Tibial nerve (tissue), 4 donors: ENCODE data around the gene AVL9.
"Not testable (repeated sequence)": the region's sequence is repeated elsewhere in the genome, so short reads cannot be mapped to it uniquely, and the experiment has no call there.

Source experiments
- EP300 ChIP-seq, 2 donors: sonication (generic); formaldehyde crosslinking; IDR thresholded peaks; one replicate each; pipeline ENCODE4 v1.6.1; 2017; ENCODE audit warnings: antibody characterized with exemption in 2 of 2, mild to moderate bottlenecking in 1 of 2
- POLR2A ChIP-seq, 2 donors: fragments of 450-650 bp; IDR thresholded peaks; one replicate each; pipeline ENCODE4 v1.6.1; 2017; ENCODE audit warnings: antibody characterized with exemption in 2 of 2, mild to moderate bottlenecking in 2 of 2, moderate library complexity in 2 of 2
- TF ChIP-seq, protein P1 (sequence below), 5 experiments: fragments of 200-600 bp in 3 of 5; fragments of 450-650 bp in 2 of 5; sonication (generic) in 3 of 5; IDR thresholded peaks; one replicate each; pipeline ENCODE4 v1.5.1; 2016 to 2019; ENCODE audit warnings: antibody characterized with exemption in 5 of 5, mild to moderate bottlenecking in 3 of 5, moderate library complexity in 2 of 5

DNA sequence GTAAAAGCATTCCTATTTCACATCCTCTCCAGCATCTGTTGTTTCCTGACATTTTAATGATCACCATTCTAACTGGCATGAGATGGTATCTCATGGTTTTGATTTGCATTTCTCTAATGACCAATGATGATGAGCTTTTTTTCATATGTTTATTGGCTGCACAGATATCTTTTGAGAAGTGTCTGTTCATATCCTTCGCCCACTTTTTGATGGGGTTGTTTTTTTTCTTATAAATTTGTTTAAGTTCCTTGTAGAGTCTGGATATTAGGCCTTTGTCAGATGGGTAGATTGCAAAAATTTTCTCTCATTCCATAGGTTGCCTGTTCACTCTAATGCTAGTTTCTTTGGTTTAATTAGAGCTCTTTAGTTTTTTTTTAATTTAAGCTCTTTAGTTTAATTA is 4.9 kb downstream of the AVL9 start:
- TF ChIP-seq, protein P1, sequence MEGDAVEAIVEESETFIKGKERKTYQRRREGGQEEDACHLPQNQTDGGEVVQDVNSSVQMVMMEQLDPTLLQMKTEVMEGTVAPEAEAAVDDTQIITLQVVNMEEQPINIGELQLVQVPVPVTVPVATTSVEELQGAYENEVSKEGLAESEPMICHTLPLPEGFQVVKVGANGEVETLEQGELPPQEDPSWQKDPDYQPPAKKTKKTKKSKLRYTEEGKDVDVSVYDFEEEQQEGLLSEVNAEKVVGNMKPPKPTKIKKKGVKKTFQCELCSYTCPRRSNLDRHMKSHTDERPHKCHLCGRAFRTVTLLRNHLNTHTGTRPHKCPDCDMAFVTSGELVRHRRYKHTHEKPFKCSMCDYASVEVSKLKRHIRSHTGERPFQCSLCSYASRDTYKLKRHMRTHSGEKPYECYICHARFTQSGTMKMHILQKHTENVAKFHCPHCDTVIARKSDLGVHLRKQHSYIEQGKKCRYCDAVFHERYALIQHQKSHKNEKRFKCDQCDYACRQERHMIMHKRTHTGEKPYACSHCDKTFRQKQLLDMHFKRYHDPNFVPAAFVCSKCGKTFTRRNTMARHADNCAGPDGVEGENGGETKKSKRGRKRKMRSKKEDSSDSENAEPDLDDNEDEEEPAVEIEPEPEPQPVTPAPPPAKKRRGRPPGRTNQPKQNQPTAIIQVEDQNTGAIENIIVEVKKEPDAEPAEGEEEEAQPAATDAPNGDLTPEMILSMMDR (IDR thresholded peaks at IDR 0.05): not testable (repeated sequence)
- TF ChIP-seq POLR2A, EP300 (IDR thresholded peaks at IDR 0.05): not testable (repeated sequence)
